ENCODE results near the gene CPA4.

Gene CPA4

GRCh38 chr7:130274296-130274695 is 18.7 kb upstream of the CPA4 start:
- in situ Hi-C loops (cut with HindIII; ENCODE audit: low sequenced_read_pairs): loop anchor here (25.0 kb wide), 1 partner anchor 463 kb away; the partner anchor contains the start of gene KLF14

DNA sequence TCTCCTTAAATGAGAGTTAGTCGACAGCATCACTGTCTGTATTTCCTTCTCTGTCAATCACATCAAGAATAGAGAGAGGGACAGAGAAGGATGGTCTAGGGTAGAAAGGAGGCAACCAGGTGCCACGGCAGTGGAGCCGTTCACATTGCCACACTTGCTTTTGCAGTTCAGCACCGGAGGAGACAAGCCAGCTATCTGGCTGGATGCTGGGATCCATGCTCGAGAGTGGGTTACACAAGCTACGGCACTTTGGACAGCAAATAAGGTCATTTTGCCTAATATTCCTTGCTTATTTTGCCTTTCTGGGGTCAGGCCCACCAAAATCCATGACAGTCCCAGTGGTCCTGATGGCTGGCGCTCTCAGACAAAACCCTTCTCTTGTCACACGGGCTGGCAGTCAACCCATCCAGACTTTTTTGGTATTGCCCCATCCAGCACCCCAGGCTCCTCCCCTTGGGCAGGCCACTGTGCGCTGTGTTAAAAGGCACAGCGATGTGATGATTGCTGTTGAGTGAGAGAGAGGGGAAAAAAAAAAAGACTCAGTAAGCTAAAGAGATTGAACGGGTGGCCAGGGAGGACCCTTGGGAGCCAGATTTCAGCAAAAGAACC is 17.9 kb upstream of the CPA4 start:
- in situ Hi-C loops (cut with HindIII; ENCODE audit: low sequenced_read_pairs): loop anchor here (25.0 kb wide), 1 partner anchor 462 kb away; the partner anchor contains the start of gene KLF14

- in situ Hi-C loops (cut with HindIII; ENCODE audit: low sequenced_read_pairs): no loop called here
Observed at GRCh38 chr7:130275826-130276297, 17.1 kb upstream of the CPA4 start.

DNA sequence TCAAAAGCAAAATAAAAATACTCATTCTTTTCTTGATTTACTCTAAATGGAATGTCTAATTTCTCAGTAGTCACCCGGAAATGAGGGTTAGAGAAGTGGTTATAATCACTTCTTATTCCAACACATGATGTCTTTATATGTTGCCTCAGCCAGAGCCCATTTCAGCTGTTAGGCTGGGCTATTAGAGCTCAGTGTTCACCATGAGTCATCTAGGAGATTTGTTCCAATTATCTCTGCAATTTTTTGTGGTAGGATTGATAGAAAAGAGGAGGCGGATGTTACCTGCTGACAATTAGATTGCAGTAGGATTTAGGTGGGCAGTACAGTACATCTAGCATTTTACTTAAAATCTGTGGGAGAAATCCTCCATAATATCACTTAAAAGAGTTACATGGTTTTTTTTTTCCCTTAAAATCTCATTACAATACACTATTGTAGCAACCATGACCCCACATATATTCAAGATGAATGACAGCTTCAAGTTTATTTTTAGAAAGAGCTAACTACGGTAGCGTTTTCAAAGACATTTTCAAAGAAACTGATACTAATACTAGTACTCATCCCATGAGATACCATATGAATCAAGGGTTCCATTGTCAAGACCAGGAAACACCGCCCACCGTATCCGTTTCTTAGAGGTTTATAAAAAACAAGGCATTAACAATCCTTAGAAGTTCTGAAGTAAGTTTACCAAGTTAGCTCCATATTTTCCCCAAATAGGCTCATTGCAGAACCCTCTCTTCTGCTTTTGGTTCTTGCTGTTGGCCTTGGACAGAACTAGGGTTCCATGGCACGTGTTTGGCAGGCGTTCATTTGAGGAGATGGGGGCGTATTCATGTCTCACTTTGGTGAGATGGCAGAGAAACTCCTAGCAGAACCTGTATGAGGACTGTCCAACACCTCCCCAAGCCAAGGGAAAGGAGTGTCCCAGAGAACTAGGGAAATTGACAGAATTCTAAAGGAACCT is 15.9 kb upstream of the CPA4 start:
- in situ Hi-C loops (cut with HindIII; ENCODE audit: low sequenced_read_pairs): no loop called here

DNA sequence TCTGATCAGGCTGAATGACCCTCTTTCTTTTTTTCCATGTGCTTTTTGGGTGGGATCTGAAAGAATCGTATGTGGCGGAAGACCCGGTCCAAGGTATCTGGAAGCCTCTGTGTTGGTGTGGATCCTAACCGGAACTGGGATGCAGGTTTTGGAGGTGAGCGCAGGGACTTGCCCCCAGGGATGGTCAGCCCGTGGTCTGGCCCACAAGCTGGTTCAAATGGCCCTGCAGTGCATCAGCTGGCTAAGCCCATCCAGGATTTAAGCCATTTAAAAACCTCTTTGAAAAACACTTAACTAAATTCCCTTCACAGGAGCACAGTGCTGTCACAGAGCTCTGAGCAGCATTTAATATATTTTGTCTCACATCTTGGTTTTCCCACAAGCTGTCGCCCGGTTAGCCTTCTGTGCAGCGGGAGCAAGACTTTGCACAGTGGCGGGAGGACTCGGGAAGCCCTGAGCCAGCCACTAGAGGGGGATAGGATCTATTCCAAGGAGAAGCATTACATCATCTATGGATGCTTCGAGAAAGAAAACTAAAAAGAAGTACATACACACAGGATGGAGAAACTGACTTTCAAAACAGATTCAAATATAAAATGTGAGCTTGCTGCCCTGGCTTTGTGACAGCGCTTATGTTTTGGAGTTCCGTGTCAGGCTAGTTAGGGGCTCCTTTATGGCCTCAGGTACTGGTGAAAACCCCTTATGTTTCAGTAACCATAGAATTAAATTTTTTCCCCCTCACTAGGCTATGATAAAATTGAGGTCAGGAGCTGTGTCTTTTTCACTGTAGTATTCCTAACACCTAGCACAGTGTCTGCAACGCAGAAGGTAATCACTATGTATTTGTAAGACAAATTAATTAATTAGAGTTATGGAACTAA is 15.0 kb upstream of the CPA4 start:
- in situ Hi-C loops (cut with HindIII; ENCODE audit: low sequenced_read_pairs): no loop called here

GRCh38 chr7:130278860-130279259 is 14.1 kb upstream of the CPA4 start:
- in situ Hi-C loops (cut with HindIII; ENCODE audit: low sequenced_read_pairs): no loop called here

DNA sequence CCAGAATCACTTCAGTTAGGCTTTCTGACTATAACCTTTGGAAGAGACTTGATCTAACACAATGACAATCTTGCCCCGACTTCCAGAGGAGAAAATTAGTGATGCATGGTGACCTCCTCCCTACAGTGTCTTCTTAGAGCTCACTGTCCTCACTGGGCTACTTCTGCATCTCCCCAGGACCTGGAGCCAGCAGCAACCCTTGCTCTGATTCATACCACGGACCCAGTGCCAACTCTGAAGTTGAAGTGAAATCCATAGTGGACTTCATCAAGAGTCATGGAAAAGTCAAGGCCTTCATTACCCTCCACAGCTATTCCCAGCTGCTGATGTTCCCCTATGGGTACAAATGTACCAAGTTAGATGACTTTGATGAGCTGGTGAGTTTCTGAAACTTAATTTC is 13.7 kb upstream of the CPA4 start:
- in situ Hi-C loops (cut with HindIII; ENCODE audit: low sequenced_read_pairs): no loop called here

DNA sequence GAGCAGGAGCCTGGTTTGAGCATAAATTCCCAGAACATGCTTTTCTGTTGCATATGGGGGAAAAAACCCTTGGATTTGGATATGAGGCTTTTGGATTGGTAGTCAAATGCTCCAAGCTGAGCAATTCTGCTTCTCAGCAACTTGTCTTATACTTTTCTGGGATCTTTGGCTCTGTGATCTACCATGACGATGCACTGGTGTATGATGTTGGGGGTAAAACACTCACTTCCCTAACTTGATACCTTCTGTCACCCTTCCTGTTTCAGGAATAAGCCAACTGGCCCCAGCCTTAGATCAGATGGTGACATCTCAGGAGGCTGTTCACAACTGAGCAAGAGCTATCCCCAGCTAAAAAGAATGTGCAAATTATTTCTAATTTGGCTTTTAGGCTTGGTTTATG is 13.1 kb upstream of the CPA4 start:
- in situ Hi-C loops (cut with HindIII; ENCODE audit: low sequenced_read_pairs): no loop called here

DNA sequence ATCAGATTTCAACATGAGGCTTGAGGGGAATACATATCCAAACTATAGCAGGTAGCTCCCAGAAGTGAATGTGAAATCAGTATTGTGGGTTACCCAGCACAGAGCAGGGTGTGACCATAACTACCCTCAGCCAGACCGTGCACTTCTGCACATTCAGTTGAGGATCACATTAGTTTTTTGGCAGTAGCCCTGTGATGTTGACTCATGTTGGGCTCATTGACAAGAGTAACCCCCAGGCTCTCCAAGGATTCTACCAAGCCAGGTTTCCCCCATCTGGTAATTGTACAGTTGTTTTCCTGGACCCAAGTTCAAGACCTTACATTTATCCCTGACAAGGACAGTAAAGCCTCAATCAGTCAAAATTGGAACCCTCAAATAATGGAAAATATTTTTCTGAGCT is 11.7 kb upstream of the CPA4 start:
- in situ Hi-C loops (cut with HindIII; ENCODE audit: low sequenced_read_pairs): no loop called here

DNA sequence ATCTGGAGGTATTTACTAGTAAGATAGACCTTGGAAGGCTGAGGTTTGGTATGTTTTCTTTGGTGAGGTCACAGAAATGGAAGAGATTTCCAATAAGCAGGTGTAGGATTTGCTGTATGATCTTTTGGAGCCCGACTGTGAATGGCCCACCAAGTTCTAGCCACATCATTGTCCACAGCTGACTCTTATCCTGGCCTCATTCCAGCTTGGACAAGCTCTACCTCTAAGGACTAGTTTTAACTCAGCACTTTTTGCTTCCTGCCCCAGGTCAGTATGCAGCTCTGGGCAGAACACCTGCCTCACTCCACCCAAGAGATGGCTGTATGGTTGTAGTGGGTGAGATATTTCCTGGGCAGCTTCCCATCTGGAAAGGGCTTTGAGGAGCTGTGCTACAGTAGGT is 6.1 kb upstream of the CPA4 start:
- in situ Hi-C loops (cut with HindIII; ENCODE audit: low sequenced_read_pairs): no loop called here

DNA sequence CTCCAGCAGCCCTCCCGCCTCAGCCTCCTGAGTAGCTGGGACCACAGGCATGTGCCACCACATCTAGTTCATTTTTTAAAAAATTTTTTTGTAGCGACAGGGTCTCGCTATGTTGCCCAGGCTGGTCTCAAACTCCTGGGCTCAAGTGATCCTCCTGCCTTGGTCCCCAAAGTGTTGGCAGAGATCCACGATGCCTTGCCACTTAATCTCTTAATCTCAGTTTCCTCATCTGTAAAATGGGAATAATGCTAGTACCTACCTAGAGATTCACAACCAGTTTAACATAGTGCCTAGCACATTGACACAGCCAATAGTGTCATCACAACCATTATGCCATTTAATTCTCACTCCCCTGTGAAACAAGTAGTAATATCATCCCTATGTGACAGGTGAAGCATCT is 4.8 kb upstream of the CPA4 start:
- in situ Hi-C loops (cut with HindIII; ENCODE audit: low sequenced_read_pairs): no loop called here

- in situ Hi-C loops (cut with HindIII; ENCODE audit: low sequenced_read_pairs): no loop called here
Observed at GRCh38 chr7:130288829-130289228, 4.1 kb upstream of the CPA4 start.

DNA sequence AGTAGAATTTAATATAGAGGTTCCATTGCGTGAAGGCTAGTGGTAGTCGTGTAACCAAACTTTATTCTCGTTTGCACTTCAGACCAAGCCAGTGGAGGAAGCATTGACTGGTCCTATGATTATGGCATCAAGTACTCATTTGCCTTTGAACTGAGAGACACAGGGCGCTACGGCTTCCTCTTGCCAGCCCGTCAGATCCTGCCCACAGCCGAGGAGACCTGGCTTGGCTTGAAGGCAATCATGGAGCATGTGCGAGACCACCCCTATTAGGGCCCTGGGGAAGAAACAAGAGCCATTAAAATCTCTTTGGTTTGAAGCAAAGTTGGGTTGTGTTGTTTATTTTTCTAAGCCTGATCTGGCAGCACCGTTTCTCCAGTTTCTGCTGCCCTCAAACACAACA is 3.5 kb upstream of the CPA4 start:
- in situ Hi-C loops (cut with HindIII; ENCODE audit: low sequenced_read_pairs): no loop called here

- in situ Hi-C loops (cut with HindIII; ENCODE audit: low sequenced_read_pairs): no loop called here
Observed at GRCh38 chr7:130290745-130291144, 2.2 kb upstream of the CPA4 start.

DNA sequence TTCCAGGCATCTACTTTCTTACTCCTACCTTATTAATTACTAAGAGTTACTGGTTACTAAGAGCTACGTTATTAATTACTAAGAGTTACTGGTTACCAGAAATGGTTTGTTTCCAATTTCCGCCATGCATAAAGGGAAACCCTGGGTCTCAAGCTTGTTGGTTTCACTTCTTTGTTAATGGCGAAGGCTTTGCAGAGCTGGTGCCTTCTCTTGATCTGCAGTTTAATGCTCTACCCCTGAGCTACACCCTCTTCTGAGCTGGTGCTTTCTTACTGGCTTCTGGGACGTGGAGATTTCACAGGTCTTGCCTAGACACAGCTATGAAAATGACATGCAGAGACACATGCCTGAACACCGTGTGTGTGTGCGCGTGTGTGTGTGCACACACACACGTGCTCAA is 560 bp downstream of the CPA4 start:
- in situ Hi-C loops (cut with HindIII; ENCODE audit: low sequenced_read_pairs): no loop called here

DNA sequence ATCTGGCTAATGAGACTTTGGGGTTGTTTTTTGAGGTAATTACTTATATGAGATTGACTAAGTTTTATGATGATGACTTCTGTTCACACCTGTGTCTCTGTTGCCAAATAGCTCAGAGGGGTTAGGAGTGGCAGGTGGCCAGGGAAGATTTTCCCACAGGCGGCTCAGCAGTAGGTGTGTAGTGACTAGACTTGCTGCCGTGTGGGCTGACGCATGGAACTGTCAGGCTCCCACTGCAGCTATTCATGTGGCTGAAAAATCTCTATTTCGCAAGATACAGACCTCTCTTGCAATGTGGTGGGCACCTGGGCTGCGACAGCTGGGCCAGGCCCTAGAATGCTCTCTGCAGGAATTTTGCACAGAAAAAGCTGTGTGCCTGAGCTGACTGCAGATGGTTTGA is 1.4 kb downstream of the CPA4 start:
- in situ Hi-C loops (cut with HindIII; ENCODE audit: low sequenced_read_pairs): no loop called here

DNA sequence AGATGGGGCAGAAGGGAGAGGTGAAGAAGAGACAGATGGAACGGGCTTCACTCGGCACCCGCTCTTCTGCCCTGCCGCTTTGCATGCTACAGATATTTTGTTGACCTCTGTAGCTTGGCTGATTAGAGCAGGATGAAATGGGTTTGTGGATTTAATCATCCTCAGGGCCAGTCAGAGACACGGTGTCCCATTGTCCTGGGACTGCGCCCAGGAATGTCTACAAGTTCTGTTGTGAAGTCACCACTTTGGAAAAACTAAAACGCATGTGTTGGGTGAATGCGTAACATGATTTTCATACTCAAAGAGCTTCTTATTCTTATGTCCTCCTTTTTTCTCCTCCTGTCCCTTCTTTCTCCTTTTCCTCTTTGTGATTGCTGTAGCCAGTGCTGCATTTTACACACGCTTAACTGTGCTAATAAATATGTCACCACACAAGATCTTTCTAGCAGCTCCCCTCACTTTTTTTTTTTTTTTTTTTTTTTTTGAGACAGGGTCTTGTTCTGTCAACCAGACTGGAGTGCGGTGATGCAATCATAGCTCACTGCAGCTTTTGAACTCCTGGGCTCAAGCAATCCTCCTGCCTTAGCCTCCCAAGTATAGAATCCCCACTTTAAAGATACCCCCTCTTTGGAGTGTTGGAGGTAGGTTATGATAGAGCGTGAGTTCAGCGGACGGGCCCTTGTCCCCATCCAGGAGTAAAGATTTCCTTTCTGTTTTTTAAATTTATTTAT is 3.4 kb downstream of the CPA4 start:
- in situ Hi-C loops (cut with HindIII; ENCODE audit: low sequenced_read_pairs): no loop called here

GRCh38 chr7:130297628-130298543 is 4.9 kb downstream of the CPA4 start:
- in situ Hi-C loops (cut with HindIII; ENCODE audit: low sequenced_read_pairs): no loop called here

- in situ Hi-C loops (cut with HindIII; ENCODE audit: low sequenced_read_pairs): no loop called here
Observed at GRCh38 chr7:130298544-130299326, 5.8 kb downstream of the CPA4 start.

Measured in DLD1 (cell line).